SK-N-SH (cell line): ENCODE results near the gene STXBP1. TPM values are rescaled to one million over a fixed set of nuclear protein-coding genes. Genes with fewer than 3 reads are reported as not detected.

Experiments used
- CTCF ChIA-PET: fragments of 300-600, 350-600 bp; formaldehyde crosslinking; extraction: SDS; loops from one replicate; lab custom pipeline; 2021; lab: Yijun Ruan, JAX
- POLR2A ChIA-PET: fragments of 350-600 bp; sonication (Branson Sonifier 250); formaldehyde crosslinking; extraction: SDS; loops from one replicate; lab custom pipeline; 2020; ENCODE audit warnings: antibody characterized with exemption, inconsistent platforms; lab: Yijun Ruan, JAX
- DNase-seq: peaks from one replicate; pipeline ENCODE4 v3.0.0; 2012
- H2AFZ ChIP-seq: fragments of 200-600 bp; sonication (generic); 2 replicates; pipeline ENCODE4 v1.8.1; 2016; ENCODE audit warnings: antibody characterized with exemption, mild to moderate bottlenecking, low read depth
- H3F3A ChIP-seq: fragments of 200-600 bp; sonication (generic); replicated peaks from 2 replicates; pipeline ENCODE3; 2016; ENCODE audit warnings: antibody characterized with exemption, mild to moderate bottlenecking; ENCODE audit not compliant: insufficient read depth
- H3K27ac ChIP-seq, 2 experiments: fragments of 200-500 bp in 1 of 2; fragments of 200-600 bp in 1 of 2; sonication (Bioruptor generic) in 1 of 2; sonication (generic), shearing (Covaris generic) in 1 of 2; 2 replicates each; pipeline versions ENCODE4 v1.5.1 to v1.6.1; 2014 to 2016; ENCODE audit warnings: low read depth in 2 of 2, inconsistent platforms in 1 of 2, low read length in 1 of 2, mild to moderate bottlenecking in 1 of 2, mixed read lengths in 1 of 2
- H3K27me3 ChIP-seq: fragments of 200-600 bp; sonication (generic), shearing (Covaris generic); 2 replicates; pipeline ENCODE4 v1.6.1; 2016; ENCODE audit warnings: mixed run types; ENCODE audit not compliant: insufficient read depth
- H3K36me3 ChIP-seq, 2 experiments: fragments of 200-500 bp in 1 of 2; fragments of 200-600 bp in 1 of 2; sonication (Bioruptor generic) in 1 of 2; sonication (generic) in 1 of 2; replicated peaks in 1 of 2; 2 replicates each; pipeline versions ENCODE3 to v1.5.1; 2014 to 2016; ENCODE audit warnings: low read length in 1 of 2, mild to moderate bottlenecking in 1 of 2; ENCODE audit not compliant: insufficient read depth in 2 of 2, control insufficient read depth in 1 of 2
- H3K4me1 ChIP-seq, 2 experiments: fragments of 200-500 bp in 1 of 2; fragments of 200-600 bp in 1 of 2; sonication (Bioruptor generic) in 1 of 2; sonication (generic), shearing (Covaris generic) in 1 of 2; 2 replicates each; pipeline versions ENCODE4 v1.5.1 to v1.6.1; 2014 to 2016; ENCODE audit warnings: low read depth in 1 of 2, low read length in 1 of 2, mixed run types in 1 of 2; ENCODE audit not compliant: insufficient read depth in 2 of 2, control insufficient read depth in 1 of 2
- H3K4me2 ChIP-seq: fragments of 200-600 bp; sonication (generic), shearing (Covaris generic); 2 replicates; pipeline ENCODE4 v1.6.1; 2017; ENCODE audit warnings: mixed run types
- H3K4me3 ChIP-seq, 2 experiments: fragments of 200-500 bp in 1 of 2; fragments of 200-600 bp in 1 of 2; sonication (Bioruptor generic) in 1 of 2; sonication (generic), shearing (Covaris generic) in 1 of 2; 2 replicates each; pipeline versions ENCODE4 v1.5.1 to v1.8.1; 2014 to 2016; ENCODE audit warnings: low read depth in 2 of 2, inconsistent platforms in 1 of 2, low read length in 1 of 2, mild to moderate bottlenecking in 1 of 2, mixed read lengths in 1 of 2, moderate library complexity in 1 of 2
- H3K79me2 ChIP-seq: fragments of 200-600 bp; sonication (generic); 2 replicates; pipeline ENCODE4 v1.8.1; 2017; ENCODE audit warnings: mild to moderate bottlenecking; ENCODE audit not compliant: insufficient read depth
- H3K9ac ChIP-seq: fragments of 200-600 bp; sonication (generic); 2 replicates; pipeline ENCODE4 v1.6.1; 2017; ENCODE audit warnings: mixed run types
- H3K9me2 ChIP-seq: fragments of 200-600 bp; sonication (generic); 2 replicates; pipeline ENCODE4 v1.6.1; 2017; ENCODE audit warnings: mixed run types
- H3K9me3 ChIP-seq: fragments of 200-600 bp; sonication (generic); 2 replicates; pipeline ENCODE4 v1.6.1; 2017; ENCODE audit warnings: mixed run types, mild to moderate bottlenecking, moderate library complexity
- H4K20me1 ChIP-seq: fragments of 200-600 bp; sonication (generic); 2 replicates; pipeline ENCODE4 v1.6.1; 2017; ENCODE audit warnings: mild to moderate bottlenecking, mixed run types; ENCODE audit not compliant: insufficient read depth
- CHD2 ChIP-seq: fragments of 150-350 bp; IDR thresholded peaks from 2 replicates; pipeline ENCODE4 v1.6.1; 2018; ENCODE audit warnings: low read length; ENCODE audit not compliant: partially characterized antibody
- CTCF ChIP-seq: fragments of 200-600 bp; sonication (generic); IDR thresholded peaks from 2 replicates; pipeline ENCODE4 v1.6.1; 2017; ENCODE audit warnings: antibody characterized with exemption, mild to moderate bottlenecking, moderate library complexity
- FOXM1 ChIP-seq: IDR thresholded peaks from 2 replicates; pipeline ENCODE4 v1.4.0; 2012; ENCODE audit warnings: low read depth, mild to moderate bottlenecking
- GABPA ChIP-seq: IDR thresholded peaks from 2 replicates; pipeline ENCODE4 v1.4.0; 2012; ENCODE audit warnings: low read depth, mild to moderate bottlenecking
- GATA2 ChIP-seq: sonication (generic); formaldehyde crosslinking; IDR thresholded peaks from 2 replicates; pipeline ENCODE4 v1.5.0; 2020; ENCODE audit warnings: mild to moderate bottlenecking, missing genetic modification reagents
- JUND ChIP-seq: IDR thresholded peaks from 2 replicates; pipeline ENCODE4 v1.4.0; 2012
- MEF2A ChIP-seq: IDR thresholded peaks from 2 replicates; pipeline ENCODE4 v1.4.0; 2012; ENCODE audit warnings: low read depth, borderline replicate concordance
- MXI1 ChIP-seq: IDR thresholded peaks from 2 replicates; pipeline ENCODE4 v1.6.1; 2012; ENCODE audit warnings: mild to moderate bottlenecking, low read depth, low read length, improper control_type of control experiment
- NFIC ChIP-seq: IDR thresholded peaks from 2 replicates; pipeline ENCODE4 v1.4.0; 2012; ENCODE audit warnings: borderline replicate concordance
- PBX3 ChIP-seq: IDR thresholded peaks from 2 replicates; pipeline ENCODE4; 2012
- POLR2AphosphoS5 ChIP-seq: IDR thresholded peaks from 2 replicates; pipeline ENCODE4 v1.6.1; 2012; ENCODE audit warnings: low read depth, low read length
- RAD21 ChIP-seq: IDR thresholded peaks from 2 replicates; pipeline ENCODE4 v1.6.1; 2012; ENCODE audit warnings: mild to moderate bottlenecking, low read length
- RCOR1 ChIP-seq: fragments of 150-350 bp; IDR thresholded peaks from 2 replicates; pipeline ENCODE4 v1.6.1; 2017; ENCODE audit warnings: antibody characterized with exemption, low read length
- REST ChIP-seq: IDR thresholded peaks from 2 replicates; pipeline ENCODE4 v1.6.1; 2012; ENCODE audit warnings: mild to moderate bottlenecking, low read depth, low read length, moderate library complexity
- SIN3A ChIP-seq: IDR thresholded peaks from 2 replicates; pipeline ENCODE4 v1.6.1; 2012; ENCODE audit warnings: low read depth, mild to moderate bottlenecking, low read length, moderate library complexity, borderline replicate concordance
- SMC3 ChIP-seq: IDR thresholded peaks from 2 replicates; pipeline ENCODE4 v1.6.1; 2012; ENCODE audit warnings: low read depth, low read length, improper control_type of control experiment
- TAF1 ChIP-seq: IDR thresholded peaks from 2 replicates; pipeline ENCODE4 v1.6.1; 2012; ENCODE audit warnings: low read depth, mild to moderate bottlenecking, low read length, moderate library complexity, borderline replicate concordance
- TCF12 ChIP-seq: IDR thresholded peaks from 2 replicates; pipeline ENCODE4 v1.4.0; 2012
- TEAD4 ChIP-seq: IDR thresholded peaks from 2 replicates; pipeline ENCODE4 v1.4.0; 2012; ENCODE audit warnings: mild to moderate bottlenecking, borderline replicate concordance; ENCODE audit not compliant: insufficient read depth
- USF1 ChIP-seq: IDR thresholded peaks from 2 replicates; pipeline ENCODE4 v1.4.0; 2012; ENCODE audit warnings: low read depth, borderline replicate concordance
- USF2 ChIP-seq: fragments of 150-350 bp; IDR thresholded peaks from 2 replicates; pipeline ENCODE4 v1.6.1; 2017; ENCODE audit warnings: antibody characterized with exemption, low read length, low read depth, borderline replicate concordance
- YY1 ChIP-seq: IDR thresholded peaks from 2 replicates; pipeline ENCODE4 v1.4.0; 2012; ENCODE audit warnings: low read depth, mild to moderate bottlenecking
- ZBTB33 ChIP-seq: IDR thresholded peaks from 2 replicates; pipeline ENCODE4 v1.4.0; 2012; ENCODE audit warnings: low read depth, borderline replicate concordance
- WGBS: methylation state at CpG from one replicate; pipeline ENCODE4 v1.1.6; 2017; ENCODE audit warnings: low lambda C conversion rate; 5-methylcytosine and 5-hydroxymethylcytosine counted together
- polyA plus RNA-seq, 3 experiments: library from polyadenylated mRNA; depleted of rRNA; stranded (reverse); fragments of >200 nt; gene quantifications; 2 replicates each; pipeline ENCODE4 v1.2.3, GENCODE V29; 2012

Gene STXBP1
- polyA plus RNA-seq, 1 of the 3 experiments (the other 2 are of a cell fraction) = 44.3 TPM

GRCh38 chr9:127698985-127699670 is 87.1 kb downstream of the STXBP1 start:
- Histone ChIP-seq H3K4me1 (peaks cover 0 to 14% of the 10 kb centered on the region in 2 experiments; a peak in 1 of 4 replicates), H3K9me2 (no peaks in the 10 kb centered on the region), H3K36me3 (no peaks in the 10 kb centered on the region), H3K27me3 (no peaks in the 10 kb centered on the region), H3F3A (peaks cover 14% of the 10 kb centered on the region), H3K27ac (peak overlapping the region; percentile 44 to 62), H3K9me3 (no peaks in the 10 kb centered on the region), H3K9ac (no peak overlapping the region), H3K4me3 (peak overlapping the region in 1 of 2 experiments; percentile 30; a peak in 1 of 4 replicates), H3K79me2 (no peaks in the 10 kb centered on the region), H4K20me1 (no peaks in the 10 kb centered on the region), H3K4me2 (no peak overlapping the region), H2AFZ (peak overlapping the region; percentile 75; the same call in 1 of the 2 replicates)
- CTCF ChIA-PET = interaction anchor here (1.9 kb wide), 1 partner anchor 13 kb away, joined by 4 read pairs; no protein-coding TSS in a partner anchor
- POLR2A ChIA-PET = no interaction called here
- 40% methylated on average over 22 of the region's 41 CpGs for WGBS
- peak; percentile 98 for DNase-seq
- no peak for TF ChIP-seq USF2
- peak; percentile 72; the same call in 1 of the 2 replicates for TF ChIP-seq MXI1
- no peak for TF ChIP-seq RCOR1
- TF ChIP-seq TCF12 = no peak
- TF ChIP-seq RAD21 = no peak
- TF ChIP-seq MEF2A = no peak
- peak; percentile 15; the same call in 1 of the 2 replicates for TF ChIP-seq TAF1
- TF ChIP-seq NFIC = no peak
- TF ChIP-seq CTCF = no peak
- TF ChIP-seq PBX3 = no peak
- no peak for TF ChIP-seq TEAD4
- no peak for TF ChIP-seq JUND
- no peak for TF ChIP-seq REST
- peak; percentile 30; the same call in 1 of the 2 replicates for TF ChIP-seq POLR2AphosphoS5
- no peak for TF ChIP-seq SMC3
- no peak for TF ChIP-seq YY1
- peak; percentile 53 for TF ChIP-seq GABPA
- no peak for TF ChIP-seq SIN3A
- TF ChIP-seq CHD2 = peak; percentile 26
- TF ChIP-seq FOXM1 = no peak
- TF ChIP-seq USF1 = peak; percentile 63; the same call in 1 of the 2 replicates
- no peak for TF ChIP-seq ZBTB33
- TF ChIP-seq GATA2 = no peak
